GM12873 (cell line): ENCODE measurements around the gene PLEKHA8.

Experiments used
- CTCF ChIP-seq: IDR thresholded peaks from 2 replicates; pipeline ENCODE4 v1.5.1; 2012; ENCODE audit warnings: low read depth, mild to moderate bottlenecking, moderate library complexity, low read length, control low read depth; ENCODE audit not compliant: insufficient read depth; ENCODE audit errors: missing control alignments

The PLEKHA8 gene

GRCh38 chr7:30076411-30076810, 48.2 kb downstream of the PLEKHA8 start:
- TF ChIP-seq CTCF = no peak

GRCh38 chr7:30078280-30078679, 50.1 kb downstream of the PLEKHA8 start:
- TF ChIP-seq CTCF = no peak

- TF ChIP-seq CTCF = no peak
Observed at GRCh38 chr7:30079880-30080279, 51.7 kb downstream of the PLEKHA8 start.

- no peak for TF ChIP-seq CTCF
Observed at GRCh38 chr7:30080818-30081217, 52.6 kb downstream of the PLEKHA8 start.

GRCh38 chr7:30082686-30083085, 54.5 kb downstream of the PLEKHA8 start:
- TF ChIP-seq CTCF = no peak

GRCh38 chr7:30083334-30083733, 55.1 kb downstream of the PLEKHA8 start:
- TF ChIP-seq CTCF = no peak

GRCh38 chr7:30084212-30084611, 56.0 kb downstream of the PLEKHA8 start:
- TF ChIP-seq CTCF = no peak
